Gastrocnemius medialis (tissue), 4 donors: ENCODE data around the gene UBALD2. TPM values are rescaled to one million over a fixed set of nuclear protein-coding genes. Genes with fewer than 3 reads are reported as not detected.
"Not testable (repeated sequence)": the region's sequence is repeated elsewhere in the genome, so short reads cannot be mapped to it uniquely, and the experiment has no call there.

ENCODE experiments used
- ATAC-seq, 2 donors: fragments of 150-250 bp; one replicate each; pipeline ENCODE4 v1.9.1; 2016
- DNase-seq, 2 donors: peaks; one replicate each; pipeline ENCODE4 v3.0.0-alpha.2; 2019
- H3K27ac ChIP-seq, 4 donors: fragments of 200-600 bp; sonication (generic); 1 replicate in 1 of 4; 2 replicates in 3 of 4; pipeline ENCODE4 v1.5.1; 2016 to 2018; ENCODE audit warnings: mild to moderate bottlenecking in 2 of 4, moderate library complexity in 1 of 4
- H3K27me3 ChIP-seq, 3 donors: fragments of 200-600 bp; sonication (generic) in 2 of 3; 1 replicate in 1 of 3; 2 replicates in 2 of 3; pipeline versions ENCODE4 v1.5.1 to v1.6.0; 2016 to 2019; ENCODE audit warnings: mild to moderate bottlenecking in 1 of 3, moderate library complexity in 1 of 3
- H3K36me3 ChIP-seq, 2 donors: fragments of 200-600 bp; sonication (generic) in 1 of 2; one replicate each; pipeline ENCODE4 v1.5.1; 2017 to 2018
- H3K4me1 ChIP-seq, 2 donors: fragments of 200-600 bp; sonication (generic) in 1 of 2; one replicate each; pipeline ENCODE4 v1.5.1; 2016 to 2017; ENCODE audit warnings: mild to moderate bottlenecking in 2 of 2
- H3K4me3 ChIP-seq, 4 donors: fragments of 200-600 bp; sonication (generic) in 3 of 4; 1 replicate in 1 of 4; 2 replicates in 3 of 4; pipeline ENCODE4 v1.5.1; 2016 to 2019; ENCODE audit warnings: mild to moderate bottlenecking in 2 of 4
- H3K9me3 ChIP-seq, 3 donors: fragments of 200-600 bp; sonication (generic) in 2 of 3; 1 replicate in 1 of 3; 2 replicates in 2 of 3; pipeline ENCODE4 v1.5.1; 2016 to 2019
- CTCF ChIP-seq, 5 experiments: fragments of 450-650 bp in 3 of 5; fragments of 200-600 bp in 2 of 5; sonication (generic) in 2 of 5; IDR thresholded peaks in 4 of 5; conservative IDR thresholded peaks in 1 of 5; 1 replicate in 4 of 5; 2 replicates in 1 of 5; pipeline ENCODE4 v1.5.1; 2016 to 2019; ENCODE audit warnings: antibody characterized with exemption in 5 of 5, mild to moderate bottlenecking in 3 of 5, moderate library complexity in 3 of 5
- POLR2A ChIP-seq, 2 donors: fragments of 450-650 bp; IDR thresholded peaks; one replicate each; pipeline ENCODE4 v1.6.1; 2017; ENCODE audit warnings: antibody characterized with exemption in 2 of 2, mild to moderate bottlenecking in 2 of 2, moderate library complexity in 2 of 2
- in situ Hi-C, 4 donors: fragments of 200-750 bp; cut with MboI; loops; one replicate each; pipeline versions ENCODE4 v1.15.0 to v1.8.0; 2017; ENCODE audit warnings: low sequenced_read_pairs in 4 of 4
- intact Hi-C: fragments of 100-400 bp; cut with DNase I; formaldehyde crosslinking; loops from one replicate; pipeline ENCODE4 v1.15.1; 2023; ENCODE audit warnings: low total_unique reads
- total RNA-seq, 4 donors: library from RNA; depleted of rRNA; stranded (reverse); fragments of >200 nt; gene quantifications; one replicate each; pipeline versions ENCODE4 v1.1.0 to v1.2.3, GENCODE V29; 2016

UBALD2 gene
- total RNA-seq, 4 donors from 2014 or later: 28.9 to 151 (median 52.2) TPM

DNA sequence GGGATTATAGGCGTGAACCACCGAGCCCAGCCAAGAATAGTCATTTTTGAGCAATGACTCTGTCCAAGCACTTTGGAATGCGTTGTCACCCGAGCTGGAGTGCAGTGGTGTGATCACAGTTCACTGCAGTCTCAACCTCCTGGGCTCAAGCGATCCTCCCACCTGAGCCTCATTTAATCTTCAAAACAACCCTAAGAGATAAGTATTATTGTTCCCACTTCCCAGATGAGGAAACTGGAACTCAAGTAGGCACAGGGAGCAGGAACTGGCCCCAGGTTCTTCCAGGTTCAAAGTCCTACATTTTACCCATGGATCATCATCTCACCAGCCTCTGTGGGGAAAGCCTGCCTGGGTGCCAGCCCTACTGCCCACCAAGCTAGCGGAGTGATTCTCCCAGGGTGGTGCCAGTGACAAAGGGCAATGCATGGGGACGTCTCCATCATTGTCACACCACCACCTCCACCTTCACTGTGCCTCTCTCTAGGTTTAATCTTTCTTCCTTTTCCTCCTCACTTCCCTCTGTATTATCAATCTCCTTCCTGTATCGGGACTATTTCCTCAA lies 13.6 kb upstream of the UBALD2 start:
- peak in 1 of 2 donors; percentile 10 for ATAC-seq
- Histone ChIP-seq H3K27me3 (no peaks in the 10 kb centered on the region), H3K4me3 (no peak overlapping the region), H3K9me3 (no peaks in the 10 kb centered on the region), H3K4me1 (peaks cover 55 to 57% of the 10 kb centered on the region in 2 donors), H3K27ac (peak overlapping the region; percentile 90 to 97 (median 94)), H3K36me3 (no peaks in the 10 kb centered on the region)
- TF ChIP-seq POLR2A (IDR thresholded peaks at IDR 0.05) (no peak), CTCF (IDR thresholded peaks at IDR 0.05 in 4 of 5, conservative IDR thresholded peaks at IDR 0.05 in 1 of 5) (no peak)
- DNase-seq: peak in 1 of 2 donors; percentile 61
- in situ Hi-C loops (loop anchor here in 1 of 4 donors (5.0 kb wide), 1 partner anchor 44 kb away; no protein-coding TSS in a partner anchor), intact Hi-C loops (no loop called here)

GRCh38 chr17:76252040-76252954 lies 12.9 kb upstream of the UBALD2 start:
- peak overlapping the region in 1 of 4 donors; percentile 4 for H3K4me3 ChIP-seq
- in situ Hi-C loops: loop anchor here in 1 of 4 donors (5.0 kb wide), 1 partner anchor 45 kb away; no protein-coding TSS in a partner anchor
- ATAC-seq: peak; percentile 85 to 88

DNA sequence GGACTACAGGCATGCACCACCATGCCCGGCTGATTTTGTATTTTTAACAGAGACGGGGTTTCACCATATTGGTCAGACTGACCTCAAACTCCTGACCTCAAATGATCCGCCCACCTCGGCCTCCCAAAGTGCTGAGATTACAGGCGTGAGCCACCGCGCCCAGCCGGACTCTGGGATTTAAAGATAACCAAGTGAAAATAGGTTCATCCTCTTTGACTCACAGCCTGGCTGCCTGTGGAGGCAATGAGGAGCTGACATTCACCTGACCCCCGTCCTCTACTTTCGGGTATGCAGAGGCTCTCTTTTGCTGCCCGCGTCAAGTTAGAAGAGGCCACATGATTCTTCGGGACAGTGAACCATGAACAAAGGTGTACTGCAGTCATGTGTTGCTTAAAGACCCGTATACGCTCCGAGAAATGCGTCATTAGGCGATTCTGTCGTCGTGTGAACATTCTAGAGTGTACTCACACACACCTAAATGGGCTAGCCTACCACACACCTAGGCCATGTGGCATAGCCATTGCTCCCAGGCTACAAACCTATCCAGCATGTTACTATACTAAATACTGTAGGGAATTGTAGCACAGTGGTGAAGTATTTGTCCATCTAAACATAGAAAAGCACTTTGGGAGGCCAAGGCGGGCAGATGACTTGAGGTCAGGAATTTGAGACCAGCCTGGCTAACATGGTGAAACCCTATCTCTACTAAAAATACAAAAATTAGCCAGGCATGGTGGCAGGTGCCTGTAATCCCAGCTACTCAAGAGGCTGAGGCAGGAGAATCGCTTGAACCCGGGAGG lies 12.0 kb upstream of the UBALD2 start:
- DNase-seq: peak; percentile 59 to 70
- intact Hi-C loops, H3K9me3 ChIP-seq, H3K36me3 ChIP-seq, H3K27me3 ChIP-seq: not testable (repeated sequence)
- Histone ChIP-seq H3K4me3 (peak overlapping the region in 1 of 4 donors; percentile 4), H3K4me1 (peaks cover 45% of the 10 kb centered on the region in 2 donors), H3K27ac (peak overlapping the region; percentile 90 to 97 (median 94))
- peak; percentile 21 to 51 for ATAC-seq
- in situ Hi-C loops: loop anchor here in 1 of 4 donors (5.0 kb wide), 1 partner anchor 46 kb away; no protein-coding TSS in a partner anchor
- peak in 1 of 2 donors; percentile 18 for TF ChIP-seq POLR2A (IDR thresholded peaks at IDR 0.05)

More at GRCh38 chr17:76252040-76252954, 12.9 kb upstream of the UBALD2 start:
- Histone ChIP-seq H3K36me3 (no peaks in the 10 kb centered on the region), H3K27ac (peak overlapping the region; percentile 90 to 97 (median 94)), H3K9me3 (no peaks in the 10 kb centered on the region), H3K27me3 (no peaks in the 10 kb centered on the region), H3K4me1 (peaks cover 49 to 52% of the 10 kb centered on the region in 2 donors)
- DNase-seq: peak; percentile 95 to 97
- intact Hi-C loops: no loop called here
- TF ChIP-seq POLR2A (IDR thresholded peaks at IDR 0.05) (peak; percentile 60 to 72), CTCF (IDR thresholded peaks at IDR 0.05 in 4 of 5, conservative IDR thresholded peaks at IDR 0.05 in 1 of 5) (no peak)

DNA sequence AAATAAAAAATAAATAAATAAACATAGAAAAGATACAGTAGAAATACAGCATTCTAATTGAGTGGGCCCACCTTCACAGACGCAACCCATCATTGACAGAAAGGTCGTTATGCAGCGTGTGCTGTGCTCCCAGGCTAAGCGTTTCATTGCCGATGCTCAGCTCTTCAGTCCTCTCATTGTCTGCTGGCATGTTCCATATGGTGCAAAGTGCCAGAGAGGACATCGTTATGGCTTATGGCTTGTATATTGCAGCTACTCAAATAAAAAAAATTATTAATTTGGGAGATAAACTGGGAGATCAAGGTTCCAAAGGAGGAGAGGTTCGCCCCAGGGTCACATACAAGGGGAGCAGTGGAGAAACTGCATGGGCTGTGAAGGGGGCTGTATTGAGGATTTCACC lies 11.3 kb upstream of the UBALD2 start:
- peak overlapping the region; percentile 90 to 97 (median 94) for H3K27ac ChIP-seq
- no peaks in the 10 kb centered on the region for H3K27me3 ChIP-seq
- H3K36me3 ChIP-seq: no peaks in the 10 kb centered on the region
- no peak overlapping the region for H3K4me3 ChIP-seq
- TF ChIP-seq CTCF (IDR thresholded peaks at IDR 0.05 in 4 of 5, conservative IDR thresholded peaks at IDR 0.05 in 1 of 5) (no peak), POLR2A (IDR thresholded peaks at IDR 0.05) (no peak)
- no peak for DNase-seq
- peaks cover 39 to 41% of the 10 kb centered on the region in 2 donors for H3K4me1 ChIP-seq
- no peak for ATAC-seq
- no peaks in the 10 kb centered on the region for H3K9me3 ChIP-seq
- in situ Hi-C loops (loop anchor here in 1 of 4 donors (5.0 kb wide), 1 partner anchor 47 kb away; no protein-coding TSS in a partner anchor), intact Hi-C loops (no loop called here)
